Right lobe of liver (tissue), 6 donors: ENCODE measurements around the gene NOL8. TPM values are rescaled to one million over a fixed set of nuclear protein-coding genes. Genes with fewer than 3 reads are reported as not detected.
A peak's percentile ranks its signal among the peaks of the same experiment; 100 is the strongest.

Experiments
- ATAC-seq, 4 donors: fragments of 200-7000 bp; cut with Tn5 transposase; one replicate each; pipeline ENCODE4 v1.9.1; 2020; ENCODE audit warnings: mild to moderate bottlenecking in 4 of 4, moderate library complexity in 4 of 4
- DNase-seq, 3 donors: peaks; one replicate each; pipeline ENCODE4 v3.0.0-alpha.2; 2020
- H3K27ac ChIP-seq, 3 donors: fragments of 200-600 bp; one replicate each; pipeline ENCODE4 v1.8.0; 2022
- H3K27me3 ChIP-seq, 2 donors: fragments of 200-600 bp; one replicate each; pipeline ENCODE4 v1.8.0; 2022
- H3K36me3 ChIP-seq, 4 donors: fragments of 200-600 bp; sonication (generic) in 1 of 4; one replicate each; pipeline versions ENCODE4 v1.5.1 to v1.8.0; 2017 to 2022; ENCODE audit warnings: control low read depth in 1 of 4
- H3K4me1 ChIP-seq, 4 donors: fragments of 200-600 bp; sonication (generic) in 1 of 4; one replicate each; pipeline versions ENCODE4 v1.5.1 to v1.8.0; 2017 to 2022; ENCODE audit warnings: control low read depth in 1 of 4
- H3K4me3 ChIP-seq, 3 donors: fragments of 200-600 bp; one replicate each; pipeline ENCODE4 v1.8.0; 2022
- H3K9me3 ChIP-seq, 4 donors: fragments of 200-600 bp; sonication (generic) in 1 of 4; one replicate each; pipeline versions ENCODE4 v1.5.1 to v1.8.0; 2017 to 2022; ENCODE audit warnings: control low read depth in 1 of 4
- CTCF ChIP-seq, 4 donors: fragments of 200-600 bp in 3 of 4; fragments of 450-650 bp in 1 of 4; IDR thresholded peaks; one replicate each; pipeline versions ENCODE4 v1.5.1 to v1.8.0; 2016 to 2022; ENCODE audit warnings: antibody characterized with exemption in 4 of 4, mild to moderate bottlenecking in 2 of 4
- POLR2A ChIP-seq: fragments of 450-650 bp; IDR thresholded peaks from one replicate; pipeline ENCODE4 v1.6.1; 2017; ENCODE audit warnings: antibody characterized with exemption, mild to moderate bottlenecking
- WGBS: methylation state at CpG from one replicate; pipeline ENCODE4 v1.1.6; 2018; ENCODE audit warnings: low coverage, low lambda C conversion rate; ENCODE audit not compliant: insufficient coverage; ENCODE audit errors: missing lambda C conversion rate; 5-methylcytosine and 5-hydroxymethylcytosine counted together
- intact Hi-C, 2 donors: fragments of 100-400 bp; cut with DNase I; formaldehyde crosslinking; loops; one replicate each; pipeline versions ENCODE4 v1.11.2 to v1.14.1; 2022
- total RNA-seq, 6 experiments: library from RNA; depleted of rRNA in 2 of 6; stranded (reverse); fragments of >200 nt in 2 of 6; fragmentation: NEBNext Ultra II Directional in 3 of 6; extraction: Animal tissue kit (Norgen Biotek cat#: 25700) in 3 of 6; gene quantifications; one replicate each; pipeline versions ENCODE4 v1.1.0 to v1.2.4, GENCODE V29; 2016 to 2023
- donor health status: DM: no; HTN: yes; CAD: no.
- donor health status: DM: no; HTN: no; CAD: no.
- donor health status: DM: no; HTN: no; CAD: no.
- donor health status: DM: no; HTN: yes; CAD: no.
- donor health status: DM: no; HTN: yes; CAD: no.

Gene NOL8
- total RNA-seq, 6 experiments from 2014 or later, result 8.9 to 25.9 (median 15.9) TPM

- intact Hi-C loops, result no loop called here
- TF ChIP-seq CTCF (IDR thresholded peaks at IDR 0.05) (no peak), POLR2A (no peak)
- no peak for ATAC-seq
- no peak for DNase-seq
- no peak overlapping the region for H3K27ac ChIP-seq
- peaks cover 0 to 8% (median 3%) of the 10 kb centered on the region in 4 donors for H3K4me1 ChIP-seq
- H3K4me3 ChIP-seq, result no peak overlapping the region
- no peaks in the 10 kb centered on the region for H3K9me3 ChIP-seq
- 100% methylated on average over 1 of the region's 1 CpG for WGBS
- H3K27me3 ChIP-seq, result no peaks in the 10 kb centered on the region
- H3K36me3 ChIP-seq, result peaks cover 0 to 73% (median 26%) of the 10 kb centered on the region in 4 donors
Measured at GRCh38 chr9:92299116-92299515, 26.0 kb downstream of the NOL8 start.

- TF ChIP-seq CTCF (IDR thresholded peaks at IDR 0.05) (no peak), POLR2A (no peak)
- H3K4me3 ChIP-seq, result no peak overlapping the region
- no peak for ATAC-seq
- peaks cover 0 to 62% (median 26%) of the 10 kb centered on the region in 4 donors for H3K36me3 ChIP-seq
- no peaks in the 10 kb centered on the region for H3K9me3 ChIP-seq
- no peaks in the 10 kb centered on the region for H3K27me3 ChIP-seq
- DNase-seq, result no peak
- intact Hi-C loops, result no loop called here
- WGBS, result 65% methylated on average over 3 of the region's 3 CpGs
- H3K27ac ChIP-seq, result peak overlapping the region in 1 of 3 donors; percentile 15
- H3K4me1 ChIP-seq, result peaks cover 0 to 9% (median 4%) of the 10 kb centered on the region in 4 donors
Measured at GRCh38 chr9:92298036-92298435, 27.1 kb downstream of the NOL8 start.

- no peaks in the 10 kb centered on the region for H3K9me3 ChIP-seq
- peaks cover 0 to 58% (median 25%) of the 10 kb centered on the region in 4 donors for H3K36me3 ChIP-seq
- intact Hi-C loops, result no loop called here
- 66% methylated on average over 3 of the region's 3 CpGs for WGBS
- H3K4me3 ChIP-seq, result no peak overlapping the region
- peaks cover 0 to 10% (median 5%) of the 10 kb centered on the region in 4 donors for H3K4me1 ChIP-seq
- no peaks in the 10 kb centered on the region for H3K27me3 ChIP-seq
- peak overlapping the region in 1 of 3 donors; percentile 15 for H3K27ac ChIP-seq
- DNase-seq (no peak), ATAC-seq (no peak)
- TF ChIP-seq CTCF (IDR thresholded peaks at IDR 0.05) (no peak), POLR2A (no peak)
Measured at GRCh38 chr9:92297611-92298010, 27.5 kb downstream of the NOL8 start.

GRCh38 chr9:92295827-92296258, 29.3 kb downstream of the NOL8 start:
- TF ChIP-seq POLR2A (no peak), CTCF (IDR thresholded peaks at IDR 0.05) (no peak)
- ATAC-seq (no peak), DNase-seq (no peak)
- Histone ChIP-seq H3K4me1 (peaks cover 0 to 18% (median 7%) of the 10 kb centered on the region in 4 donors), H3K27me3 (no peaks in the 10 kb centered on the region), H3K27ac (no peak overlapping the region), H3K36me3 (peaks cover 0 to 40% (median 17%) of the 10 kb centered on the region in 4 donors), H3K9me3 (no peaks in the 10 kb centered on the region), H3K4me3 (no peak overlapping the region)
- 53% methylated on average over 3 of the region's 4 CpGs for WGBS
- intact Hi-C loops, result no loop called here
